Measurements from ENCODE around the gene COX18. TPM values are rescaled to one million over a fixed set of nuclear protein-coding genes. Genes with fewer than 3 reads are reported as not detected.

The COX18 gene
- polyA plus RNA-seq, 1 donor (not counting 4 experiments of a cell fraction or from before 2014, with no cell fraction given) = 11.4 TPM

GRCh38 chr4:73010789-73011628 is 58.5 kb downstream of the COX18 start:
- dilution Hi-C loops (cut with MboI; ENCODE audit: extremely low pct_ligation_motif_present, low sequenced_read_pairs) = no loop called here
- FAIRE-seq = no peak
- no peak overlapping the region for H2AFZ ChIP-seq (ENCODE audit: control insufficient read depth, low read length)

DNA sequence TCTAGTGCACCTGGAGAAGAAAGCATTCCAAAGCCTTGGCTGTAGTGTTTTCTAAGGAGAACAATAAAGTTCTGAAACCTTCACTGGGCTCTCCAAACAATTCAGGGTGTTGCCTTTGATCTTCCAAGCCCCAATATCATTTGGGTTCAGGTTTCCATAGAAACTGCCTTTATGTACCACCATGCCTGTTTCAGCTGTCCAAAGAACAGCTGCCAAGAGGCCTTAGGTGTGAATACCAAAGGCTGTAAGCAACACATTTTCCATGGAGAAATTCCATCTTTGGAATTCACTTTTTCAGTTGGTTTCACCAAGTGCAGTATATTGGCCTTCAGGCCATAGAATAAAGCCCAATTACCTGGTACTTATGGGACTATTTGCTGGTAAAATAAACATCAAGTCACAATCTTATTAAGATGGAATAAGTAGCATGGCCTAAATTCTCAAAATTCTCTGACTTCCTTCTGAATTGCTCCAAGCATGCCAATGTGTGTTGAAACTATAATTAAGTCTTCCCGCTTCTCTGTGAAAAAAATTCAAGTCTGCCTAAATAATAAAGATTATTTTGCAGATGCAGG is 61.9 kb downstream of the COX18 start:
- Histone ChIP-seq H3K4me1 (ENCODE audit: control insufficient read depth, extremely low read depth, insufficient read depth, low read length) (no peaks in the 10 kb centered on the region), H3K36me3 (ENCODE audit: control insufficient read depth in 2 of 2, extremely low read depth in 1 of 2, insufficient read depth in 2 of 2, low read length in 2 of 2) (no peaks in the 10 kb centered on the region), H3K27ac (ENCODE audit: control insufficient read depth, insufficient read depth, low read length) (no peak overlapping the region), H3K27me3 (ENCODE audit: control insufficient read depth, extremely low read depth, insufficient read depth, low read length) (no peaks in the 10 kb centered on the region), H2AFZ (ENCODE audit: control insufficient read depth, low read length) (no peak overlapping the region), H3K9me3 (ENCODE audit: control insufficient read depth, low read depth, low read length) (peaks cover 9% of the 10 kb centered on the region), H4K20me1 (ENCODE audit: control insufficient read depth, extremely low read depth, insufficient read depth, low read length) (no peaks in the 10 kb centered on the region), H3K4me2 (ENCODE audit: control insufficient read depth, extremely low read depth, insufficient read depth, low read depth, low read length) (no peak overlapping the region), H3K4me3 (ENCODE audit: control insufficient read depth in 2 of 3, extremely low read depth in 1 of 3, insufficient read depth in 2 of 3, low read depth in 1 of 3, low read length in 3 of 3) (no peak overlapping the region), H3K9ac (ENCODE audit: control insufficient read depth, extremely low read depth, insufficient read depth, low read length) (no peak overlapping the region), H3K79me2 (ENCODE audit: control insufficient read depth, insufficient read depth, low read length) (no peaks in the 10 kb centered on the region), H3K9me1 (ENCODE audit: control insufficient read depth, extremely low read depth, insufficient read depth, low read length) (no peaks in the 10 kb centered on the region)
- TF ChIP-seq, protein P1, sequence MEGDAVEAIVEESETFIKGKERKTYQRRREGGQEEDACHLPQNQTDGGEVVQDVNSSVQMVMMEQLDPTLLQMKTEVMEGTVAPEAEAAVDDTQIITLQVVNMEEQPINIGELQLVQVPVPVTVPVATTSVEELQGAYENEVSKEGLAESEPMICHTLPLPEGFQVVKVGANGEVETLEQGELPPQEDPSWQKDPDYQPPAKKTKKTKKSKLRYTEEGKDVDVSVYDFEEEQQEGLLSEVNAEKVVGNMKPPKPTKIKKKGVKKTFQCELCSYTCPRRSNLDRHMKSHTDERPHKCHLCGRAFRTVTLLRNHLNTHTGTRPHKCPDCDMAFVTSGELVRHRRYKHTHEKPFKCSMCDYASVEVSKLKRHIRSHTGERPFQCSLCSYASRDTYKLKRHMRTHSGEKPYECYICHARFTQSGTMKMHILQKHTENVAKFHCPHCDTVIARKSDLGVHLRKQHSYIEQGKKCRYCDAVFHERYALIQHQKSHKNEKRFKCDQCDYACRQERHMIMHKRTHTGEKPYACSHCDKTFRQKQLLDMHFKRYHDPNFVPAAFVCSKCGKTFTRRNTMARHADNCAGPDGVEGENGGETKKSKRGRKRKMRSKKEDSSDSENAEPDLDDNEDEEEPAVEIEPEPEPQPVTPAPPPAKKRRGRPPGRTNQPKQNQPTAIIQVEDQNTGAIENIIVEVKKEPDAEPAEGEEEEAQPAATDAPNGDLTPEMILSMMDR (optimal IDR thresholded peaks at IDR 0.05 in 1 of 3, IDR thresholded peaks at IDR 0.05 in 1 of 3, conservative IDR thresholded peaks at IDR 0.05 in 1 of 3; ENCODE audit: extremely low read depth in 1 of 3, insufficient read depth in 2 of 3, low read length in 3 of 3) = no peak
- no peak for TF ChIP-seq EZH2 (IDR thresholded peaks at IDR 0.05; ENCODE audit: low read length)
- FAIRE-seq (no peak), DNase-seq (ENCODE audit: low read depth, low spot score) (no peak)
- dilution Hi-C loops (cut with MboI; ENCODE audit: extremely low pct_ligation_motif_present, low sequenced_read_pairs) = no loop called here

More at GRCh38 chr4:73010789-73011628, 58.5 kb downstream of the COX18 start:
- Histone ChIP-seq H3K27me3 (ENCODE audit: control insufficient read depth, extremely low read depth, insufficient read depth, low read length) (no peaks in the 10 kb centered on the region), H3K4me3 (ENCODE audit: control insufficient read depth in 2 of 3, extremely low read depth in 1 of 3, insufficient read depth in 2 of 3, low read depth in 1 of 3, low read length in 3 of 3) (no peak overlapping the region), H3K79me2 (ENCODE audit: control insufficient read depth, insufficient read depth, low read length) (no peaks in the 10 kb centered on the region), H4K20me1 (ENCODE audit: control insufficient read depth, extremely low read depth, insufficient read depth, low read length) (no peaks in the 10 kb centered on the region), H3K9ac (ENCODE audit: control insufficient read depth, extremely low read depth, insufficient read depth, low read length) (no peak overlapping the region), H3K9me3 (ENCODE audit: control insufficient read depth, low read depth, low read length) (peaks cover 9% of the 10 kb centered on the region), H3K9me1 (ENCODE audit: control insufficient read depth, extremely low read depth, insufficient read depth, low read length) (no peaks in the 10 kb centered on the region), H3K4me1 (ENCODE audit: control insufficient read depth, extremely low read depth, insufficient read depth, low read length) (no peaks in the 10 kb centered on the region), H3K27ac (ENCODE audit: control insufficient read depth, insufficient read depth, low read length) (no peak overlapping the region), H3K36me3 (ENCODE audit: control insufficient read depth in 2 of 2, extremely low read depth in 1 of 2, insufficient read depth in 2 of 2, low read length in 2 of 2) (no peaks in the 10 kb centered on the region), H3K4me2 (ENCODE audit: control insufficient read depth, extremely low read depth, insufficient read depth, low read depth, low read length) (no peak overlapping the region)
- TF ChIP-seq, protein P1 (optimal IDR thresholded peaks at IDR 0.05 in 1 of 3, IDR thresholded peaks at IDR 0.05 in 1 of 3, conservative IDR thresholded peaks at IDR 0.05 in 1 of 3; ENCODE audit: extremely low read depth in 1 of 3, insufficient read depth in 2 of 3, low read length in 3 of 3) = no peak
- TF ChIP-seq EZH2 (IDR thresholded peaks at IDR 0.05; ENCODE audit: low read length) = no peak
- no peak for DNase-seq (ENCODE audit: low read depth, low spot score)

All from keratinocyte (primary cell).